HEK293 (cell line): Measurements from ENCODE around the gene CAPN13.

Experiments used
- CTCF ChIA-PET: fragments of 350-600 bp; formaldehyde crosslinking; extraction: SDS; loops from one replicate; lab custom pipeline; 2021; ENCODE audit warnings: antibody characterized with exemption; lab: Yijun Ruan, JAX
- POLR2A ChIA-PET: fragments of 300-600 bp; formaldehyde crosslinking; extraction: SDS; loops from one replicate; lab custom pipeline; 2020; ENCODE audit warnings: antibody characterized with exemption, inconsistent platforms; lab: Yijun Ruan, JAX
- H3K27ac ChIP-seq: fragments of 200-500 bp; sonication (Bioruptor generic); 2 replicates; pipeline ENCODE4 v1.5.1; 2014; ENCODE audit warnings: low read depth, low read length, control low read depth, inconsistent platforms; ENCODE audit errors: extremely low read depth
- H3K36me3 ChIP-seq, 2 experiments: fragments of 200-500 bp in 1 of 2; sonication (Bioruptor generic) in 1 of 2; 1 replicate in 1 of 2; 2 replicates in 1 of 2; pipeline ENCODE4 v1.5.1; 2014 to 2017; ENCODE audit warnings: inconsistent platforms in 2 of 2, low read length in 2 of 2; ENCODE audit not compliant: control insufficient read depth in 2 of 2, insufficient read depth in 1 of 2
- H3K4me1 ChIP-seq: fragments of 200-500 bp; sonication (Bioruptor generic); 2 replicates; pipeline ENCODE4 v1.5.1; 2014; ENCODE audit warnings: mild to moderate bottlenecking, low read length, inconsistent platforms; ENCODE audit not compliant: control insufficient read depth, insufficient read depth
- H3K4me3 ChIP-seq: 2 replicates; pipeline ENCODE4 v1.5.1; 2011; ENCODE audit warnings: low read depth, mild to moderate bottlenecking, control low read depth, low read length, moderate library complexity
- H3K9me3 ChIP-seq: fragments of 200-500 bp; sonication (Bioruptor generic); 2 replicates; pipeline ENCODE4 v1.5.1; 2014; ENCODE audit warnings: low read depth, low read length, inconsistent platforms; ENCODE audit not compliant: control insufficient read depth, insufficient read depth
- EGR2 ChIP-seq: fragments of 450-650 bp; formaldehyde crosslinking; IDR thresholded peaks from 2 replicates; pipeline ENCODE4 v1.5.1; 2016; ENCODE audit warnings: low read depth, missing biosample characterization, missing genetic modification characterization
- GFI1B ChIP-seq: fragments of 450-650 bp; formaldehyde crosslinking; IDR thresholded peaks from 2 replicates; pipeline ENCODE4 v1.5.1; 2016; ENCODE audit warnings: missing biosample characterization, missing genetic modification characterization
- GLIS2 ChIP-seq: fragments of 450-650 bp; formaldehyde crosslinking; IDR thresholded peaks from 2 replicates; pipeline ENCODE4 v1.5.1; 2016; ENCODE audit warnings: missing biosample characterization, missing genetic modification characterization
- HOXA7 ChIP-seq: sonication (generic); formaldehyde crosslinking; IDR thresholded peaks from 2 replicates; pipeline ENCODE4 v1.8.1; 2022; ENCODE audit warnings: missing genetic modification reagents, borderline replicate concordance
- IKZF3 ChIP-seq: fragments of 450-650 bp; IDR thresholded peaks from 2 replicates; pipeline ENCODE4 v1.5.0; 2018; ENCODE audit warnings: missing biosample characterization, mild to moderate bottlenecking, missing genetic modification characterization, moderate library complexity
- SCRT1 ChIP-seq: fragments of 450-650 bp; formaldehyde crosslinking; IDR thresholded peaks from 2 replicates; pipeline ENCODE4 v1.5.1; 2016; ENCODE audit warnings: missing biosample characterization, missing genetic modification characterization, borderline replicate concordance
- SCRT2 ChIP-seq: fragments of 450-650 bp; formaldehyde crosslinking; IDR thresholded peaks from 2 replicates; pipeline ENCODE4 v1.5.1; 2016; ENCODE audit warnings: missing biosample characterization, missing genetic modification characterization
- SETDB1 ChIP-seq: IDR thresholded peaks from one replicate; pipeline ENCODE4 v1.6.1; 2017; ENCODE audit warnings: mild to moderate bottlenecking, low read length, moderate library complexity, mixed read lengths; ENCODE audit not compliant: insufficient read length
- ZBTB1 ChIP-seq: fragments of 450-650 bp; formaldehyde crosslinking; IDR thresholded peaks from 2 replicates; pipeline ENCODE4 v1.5.1; 2016; ENCODE audit warnings: missing biosample characterization, missing genetic modification characterization
- ZBTB17 ChIP-seq: fragments of 450-650 bp; formaldehyde crosslinking; IDR thresholded peaks from 2 replicates; pipeline ENCODE4 v1.5.1; 2016; ENCODE audit warnings: missing biosample characterization, missing genetic modification characterization
- ZBTB8A ChIP-seq: fragments of 450-650 bp; formaldehyde crosslinking; IDR thresholded peaks from 2 replicates; pipeline ENCODE4 v1.5.1; 2016; ENCODE audit warnings: missing biosample characterization, missing genetic modification characterization
- ZNF155 ChIP-seq: fragments of 450-650 bp; formaldehyde crosslinking; IDR thresholded peaks from 2 replicates; pipeline ENCODE4 v1.5.1; 2016; ENCODE audit warnings: missing biosample characterization, missing genetic modification characterization
- ZNF16 ChIP-seq: fragments of 450-650 bp; formaldehyde crosslinking; IDR thresholded peaks from 2 replicates; pipeline ENCODE4 v1.5.1; 2016; ENCODE audit warnings: low read depth, missing biosample characterization, missing genetic modification characterization
- ZNF24 ChIP-seq: fragments of 450-650 bp; formaldehyde crosslinking; IDR thresholded peaks from 2 replicates; pipeline ENCODE4 v1.5.1; 2016; ENCODE audit warnings: missing biosample characterization, missing genetic modification characterization
- ZNF274 ChIP-seq, 2 experiments: fragments of 200-500 bp in 1 of 2; fragments of 450-650 bp in 1 of 2; sonication (Bioruptor generic) in 1 of 2; formaldehyde crosslinking in 1 of 2; IDR thresholded peaks; 2 replicates each; pipeline versions ENCODE4 v1.5.1 to v1.6.1; 2014 to 2016; ENCODE audit warnings: borderline replicate concordance in 1 of 2, inconsistent platforms in 1 of 2, low read length in 1 of 2, missing biosample characterization in 1 of 2, missing genetic modification characterization in 1 of 2
- ZNF302 ChIP-seq: fragments of 450-650 bp; formaldehyde crosslinking; IDR thresholded peaks from 2 replicates; pipeline ENCODE4 v1.5.1; 2016; ENCODE audit warnings: missing biosample characterization, missing genetic modification characterization, low read depth
- ZNF350 ChIP-seq: fragments of 450-650 bp; formaldehyde crosslinking; IDR thresholded peaks from 2 replicates; pipeline ENCODE4 v1.5.0; 2017; ENCODE audit warnings: missing biosample characterization, mild to moderate bottlenecking, missing genetic modification characterization
- ZNF366 ChIP-seq: fragments of 450-650 bp; formaldehyde crosslinking; conservative IDR thresholded peaks from 2 replicates; pipeline ENCODE4 v1.5.1; 2016; ENCODE audit warnings: missing biosample characterization, missing genetic modification characterization
- ZNF394 ChIP-seq: fragments of 450-650 bp; formaldehyde crosslinking; IDR thresholded peaks from 2 replicates; pipeline ENCODE4 v1.5.1; 2016; ENCODE audit warnings: missing biosample characterization, missing genetic modification characterization, mild to moderate bottlenecking, moderate library complexity, borderline replicate concordance
- ZNF416 ChIP-seq: fragments of 450-650 bp; formaldehyde crosslinking; IDR thresholded peaks from 2 replicates; pipeline ENCODE4 v1.5.1; 2016; ENCODE audit warnings: missing biosample characterization, missing genetic modification characterization
- ZNF514 ChIP-seq: fragments of 450-650 bp; formaldehyde crosslinking; IDR thresholded peaks from 2 replicates; pipeline ENCODE4 v1.5.1; 2016; ENCODE audit warnings: missing biosample characterization, missing genetic modification characterization
- ZNF530 ChIP-seq: fragments of 450-650 bp; formaldehyde crosslinking; IDR thresholded peaks from 2 replicates; pipeline ENCODE4 v1.5.1; 2016; ENCODE audit warnings: low read depth, missing biosample characterization, missing genetic modification characterization
- ZNF571 ChIP-seq: fragments of 450-650 bp; formaldehyde crosslinking; IDR thresholded peaks from 2 replicates; pipeline ENCODE4 v1.5.0; 2017; ENCODE audit warnings: missing biosample characterization, missing genetic modification characterization
- ZNF600 ChIP-seq: fragments of 450-650 bp; formaldehyde crosslinking; IDR thresholded peaks from 2 replicates; pipeline ENCODE4 v1.5.1; 2016; ENCODE audit warnings: missing biosample characterization, missing genetic modification characterization
- ZNF610 ChIP-seq: fragments of 450-650 bp; formaldehyde crosslinking; IDR thresholded peaks from 2 replicates; pipeline ENCODE4 v1.5.1; 2016; ENCODE audit warnings: missing biosample characterization, missing genetic modification characterization, borderline replicate concordance
- ZNF654 ChIP-seq: fragments of 450-650 bp; formaldehyde crosslinking; IDR thresholded peaks from 2 replicates; pipeline ENCODE4 v1.5.1; 2016; ENCODE audit warnings: low read depth, missing biosample characterization, missing genetic modification characterization
- ZNF670 ChIP-seq: fragments of 450-650 bp; formaldehyde crosslinking; IDR thresholded peaks from 2 replicates; pipeline ENCODE4 v1.5.1; 2016; ENCODE audit warnings: missing biosample characterization, missing genetic modification characterization, low read depth
- ZNF747 ChIP-seq: fragments of 450-650 bp; formaldehyde crosslinking; IDR thresholded peaks from 2 replicates; pipeline ENCODE4 v1.5.1; 2016; ENCODE audit warnings: missing biosample characterization, missing genetic modification characterization
- ZNF76 ChIP-seq: fragments of 450-650 bp; formaldehyde crosslinking; IDR thresholded peaks from 2 replicates; pipeline ENCODE4; 2016; ENCODE audit warnings: low read depth, missing biosample characterization, missing genetic modification characterization, borderline replicate concordance
- ZNF791 ChIP-seq: fragments of 450-650 bp; formaldehyde crosslinking; IDR thresholded peaks from 2 replicates; pipeline ENCODE4 v1.5.1; 2016; ENCODE audit warnings: missing biosample characterization, missing genetic modification characterization
- ZNF830 ChIP-seq: fragments of 450-650 bp; IDR thresholded peaks from 2 replicates; pipeline ENCODE4 v1.5.0; 2018; ENCODE audit warnings: missing biosample characterization, missing genetic modification characterization, low read depth, mild to moderate bottlenecking, moderate library complexity
- TF ChIP-seq, protein P1 (sequence below): fragments of 450-650 bp; formaldehyde crosslinking; IDR thresholded peaks from 2 replicates; pipeline ENCODE4 v1.5.1; 2017; ENCODE audit warnings: missing biosample characterization, missing genetic modification characterization
- TF ChIP-seq, protein P2 (sequence below): fragments of 450-650 bp; formaldehyde crosslinking; IDR thresholded peaks from 2 replicates; pipeline ENCODE4 v1.5.1; 2016; ENCODE audit warnings: missing biosample characterization, missing genetic modification characterization, low read depth

CAPN13 gene

GRCh38 chr2:30790879-30791278 is 16.4 kb downstream of the CAPN13 start:
- Histone ChIP-seq H3K36me3 (no peaks in the 10 kb centered on the region), H3K27ac (no peak overlapping the region), H3K4me3 (no peak overlapping the region), H3K9me3 (no peaks in the 10 kb centered on the region), H3K4me1 (no peaks in the 10 kb centered on the region; the same call in 1 of the 2 replicates)
- no peak for TF ChIP-seq EGR2 (tag by site-specific recombination)
- TF ChIP-seq, protein P1, sequence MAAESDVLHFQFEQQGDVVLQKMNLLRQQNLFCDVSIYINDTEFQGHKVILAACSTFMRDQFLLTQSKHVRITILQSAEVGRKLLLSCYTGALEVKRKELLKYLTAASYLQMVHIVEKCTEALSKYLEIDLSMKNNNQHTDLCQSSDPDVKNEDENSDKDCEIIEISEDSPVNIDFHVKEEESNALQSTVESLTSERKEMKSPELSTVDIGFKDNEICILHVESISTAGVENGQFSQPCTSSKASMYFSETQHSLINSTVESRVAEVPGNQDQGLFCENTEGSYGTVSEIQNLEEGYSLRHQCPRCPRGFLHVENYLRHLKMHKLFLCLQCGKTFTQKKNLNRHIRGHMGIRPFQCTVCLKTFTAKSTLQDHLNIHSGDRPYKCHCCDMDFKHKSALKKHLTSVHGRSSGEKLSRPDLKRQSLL (tag by site-specific recombination) = no peak
- TF ChIP-seq ZNF416 (tag by site-specific recombination) = no peak
- TF ChIP-seq ZBTB8A (tag by site-specific recombination) = no peak
- TF ChIP-seq ZBTB17 (tag by site-specific recombination) = no peak
- TF ChIP-seq SCRT1 = no peak
- TF ChIP-seq ZNF514 (tag by site-specific recombination) = no peak
- no peak for TF ChIP-seq ZNF830 (tag by site-specific recombination)
- no peak for TF ChIP-seq GFI1B (tag by site-specific recombination)
- no peak for TF ChIP-seq ZNF394 (tag by site-specific recombination)
- TF ChIP-seq SETDB1 = no peak
- no peak for TF ChIP-seq ZNF610 (tag by site-specific recombination)
- TF ChIP-seq ZNF155 = no peak
- TF ChIP-seq, protein P2, sequence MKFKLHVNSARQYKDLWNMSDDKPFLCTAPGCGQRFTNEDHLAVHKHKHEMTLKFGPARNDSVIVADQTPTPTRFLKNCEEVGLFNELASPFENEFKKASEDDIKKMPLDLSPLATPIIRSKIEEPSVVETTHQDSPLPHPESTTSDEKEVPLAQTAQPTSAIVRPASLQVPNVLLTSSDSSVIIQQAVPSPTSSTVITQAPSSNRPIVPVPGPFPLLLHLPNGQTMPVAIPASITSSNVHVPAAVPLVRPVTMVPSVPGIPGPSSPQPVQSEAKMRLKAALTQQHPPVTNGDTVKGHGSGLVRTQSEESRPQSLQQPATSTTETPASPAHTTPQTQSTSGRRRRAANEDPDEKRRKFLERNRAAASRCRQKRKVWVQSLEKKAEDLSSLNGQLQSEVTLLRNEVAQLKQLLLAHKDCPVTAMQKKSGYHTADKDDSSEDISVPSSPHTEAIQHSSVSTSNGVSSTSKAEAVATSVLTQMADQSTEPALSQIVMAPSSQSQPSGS (tag by site-specific recombination) = no peak
- TF ChIP-seq ZNF571 (tag by site-specific recombination) = no peak
- no peak for TF ChIP-seq IKZF3
- CTCF ChIA-PET = interaction anchor here (0.7 to 0.9 kb wide), 2 partner anchors 72 to 76 kb away, joined by 3 to 4 read pairs; no protein-coding TSS in a partner anchor
- POLR2A ChIA-PET = interaction anchor here (0.6 kb wide), 1 partner anchor 110 kb away, joined by 3 read pairs; no protein-coding TSS in a partner anchor

- no peak overlapping the region for H3K4me3 ChIP-seq
- ChIA-PET POLR2A (no interaction called here), CTCF (interaction anchor here (0.6 to 0.9 kb wide), 2 partner anchors 74 to 389 kb away, joined by 3 read pairs; no protein-coding TSS in a partner anchor)
- H3K27ac ChIP-seq = no peak overlapping the region
- no peaks in the 10 kb centered on the region for H3K36me3 ChIP-seq
- no peaks in the 10 kb centered on the region for H3K9me3 ChIP-seq
- TF ChIP-seq ZNF274 (IDR thresholded peaks at IDR 0.05; ENCODE audit: low read length) (no peak), ZNF274 (tag by site-specific recombination; IDR thresholded peaks at IDR 0.05; ENCODE audit: borderline replicate concordance) (no peak), ZNF600 (tag by site-specific recombination) (no peak), SCRT2 (tag by site-specific recombination) (no peak), HOXA7 (CRISPR knock-in tag) (no peak), GLIS2 (tag by site-specific recombination) (no peak), ZBTB1 (tag by site-specific recombination) (no peak), ZNF24 (tag by site-specific recombination) (no peak), ZNF791 (tag by site-specific recombination) (no peak), ZNF747 (tag by site-specific recombination) (no peak), ZNF76 (tag by site-specific recombination) (no peak), ZNF366 (no peak), ZNF302 (tag by site-specific recombination) (no peak), ZNF670 (tag by site-specific recombination) (no peak), ZNF16 (tag by site-specific recombination) (no peak), ZNF530 (tag by site-specific recombination) (no peak), ZNF654 (tag by site-specific recombination) (no peak), ZBTB17 (tag by site-specific recombination) (no peak), ZNF350 (no peak)
- no peaks in the 10 kb centered on the region; the same call in 1 of the 2 replicates for H3K4me1 ChIP-seq
These were observed 17.5 kb downstream of the CAPN13 start for GRCh38 chr2:30789670-30790210.
